Brain microvascular endothelial cell (primary cell): ENCODE results near the gene ENOX1.

Experiments used
- DNase-seq: peaks from one replicate; pipeline ENCODE4 v3.0.0-alpha.2; 2020
- H3K27ac ChIP-seq: fragments of 250-450 bp; sonication (Bioruptor Pico); 2 replicates; pipeline ENCODE4 v1.5.1; 2020; ENCODE audit warnings: mild to moderate bottlenecking, moderate library complexity
- H3K27me3 ChIP-seq: fragments of 250-450 bp; sonication (Bioruptor Pico); replicated peaks from 2 replicates; pipeline ENCODE4 v1.5.1; 2020; ENCODE audit warnings: mild to moderate bottlenecking
- H3K36me3 ChIP-seq: fragments of 250-450 bp; sonication (Bioruptor Pico); replicated peaks from 2 replicates; pipeline ENCODE4 v1.5.1; 2020; ENCODE audit warnings: mild to moderate bottlenecking
- H3K4me3 ChIP-seq: 2 replicates; pipeline ENCODE4 v1.5.1; 2011; ENCODE audit warnings: low read depth, mild to moderate bottlenecking, control low read depth, low read length, moderate library complexity
- in situ Hi-C: cut with HindIII; loops from 2 replicates; pipeline ENCODE4 v1.10.0; 2017; ENCODE audit warnings: low sequenced_read_pairs, low pct_ligation_motif_present
- TF ChIP-seq, protein P1 (sequence below): IDR thresholded peaks from 2 replicates; pipeline ENCODE4 v1.5.1; 2011; ENCODE audit warnings: low read depth, mild to moderate bottlenecking, moderate library complexity, low read length, control low read depth, inconsistent platforms; ENCODE audit errors: missing control alignments

The ENOX1 gene

DNA sequence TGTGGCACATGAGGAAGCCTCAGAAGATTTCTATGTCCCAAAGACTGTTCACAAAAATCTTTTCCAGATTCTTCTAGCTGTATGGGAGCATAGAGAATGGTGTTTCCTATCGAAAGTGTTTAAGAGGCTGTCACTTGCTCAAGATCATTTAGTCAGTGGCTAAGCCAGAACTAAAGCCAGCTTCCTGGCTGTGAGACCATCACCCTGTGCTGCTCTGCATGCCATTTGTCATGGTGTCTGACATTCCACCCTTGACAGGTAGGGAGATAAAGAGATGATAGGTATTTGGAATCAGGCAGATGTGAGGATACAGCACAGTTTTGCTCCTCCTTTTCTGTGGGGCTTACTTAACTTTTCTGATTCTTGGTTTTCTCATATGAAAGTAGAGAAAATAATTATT, 586.0 kb downstream of the ENOX1 start:
- H3K4me3 ChIP-seq, result no peak overlapping the region
- TF ChIP-seq, protein P1, sequence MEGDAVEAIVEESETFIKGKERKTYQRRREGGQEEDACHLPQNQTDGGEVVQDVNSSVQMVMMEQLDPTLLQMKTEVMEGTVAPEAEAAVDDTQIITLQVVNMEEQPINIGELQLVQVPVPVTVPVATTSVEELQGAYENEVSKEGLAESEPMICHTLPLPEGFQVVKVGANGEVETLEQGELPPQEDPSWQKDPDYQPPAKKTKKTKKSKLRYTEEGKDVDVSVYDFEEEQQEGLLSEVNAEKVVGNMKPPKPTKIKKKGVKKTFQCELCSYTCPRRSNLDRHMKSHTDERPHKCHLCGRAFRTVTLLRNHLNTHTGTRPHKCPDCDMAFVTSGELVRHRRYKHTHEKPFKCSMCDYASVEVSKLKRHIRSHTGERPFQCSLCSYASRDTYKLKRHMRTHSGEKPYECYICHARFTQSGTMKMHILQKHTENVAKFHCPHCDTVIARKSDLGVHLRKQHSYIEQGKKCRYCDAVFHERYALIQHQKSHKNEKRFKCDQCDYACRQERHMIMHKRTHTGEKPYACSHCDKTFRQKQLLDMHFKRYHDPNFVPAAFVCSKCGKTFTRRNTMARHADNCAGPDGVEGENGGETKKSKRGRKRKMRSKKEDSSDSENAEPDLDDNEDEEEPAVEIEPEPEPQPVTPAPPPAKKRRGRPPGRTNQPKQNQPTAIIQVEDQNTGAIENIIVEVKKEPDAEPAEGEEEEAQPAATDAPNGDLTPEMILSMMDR, result no peak
- H3K36me3 ChIP-seq, result no peaks in the 10 kb centered on the region
- DNase-seq, result no peak
- no peaks in the 10 kb centered on the region for H3K27me3 ChIP-seq
- in situ Hi-C loops, result no loop called here
- no peak overlapping the region for H3K27ac ChIP-seq

DNA sequence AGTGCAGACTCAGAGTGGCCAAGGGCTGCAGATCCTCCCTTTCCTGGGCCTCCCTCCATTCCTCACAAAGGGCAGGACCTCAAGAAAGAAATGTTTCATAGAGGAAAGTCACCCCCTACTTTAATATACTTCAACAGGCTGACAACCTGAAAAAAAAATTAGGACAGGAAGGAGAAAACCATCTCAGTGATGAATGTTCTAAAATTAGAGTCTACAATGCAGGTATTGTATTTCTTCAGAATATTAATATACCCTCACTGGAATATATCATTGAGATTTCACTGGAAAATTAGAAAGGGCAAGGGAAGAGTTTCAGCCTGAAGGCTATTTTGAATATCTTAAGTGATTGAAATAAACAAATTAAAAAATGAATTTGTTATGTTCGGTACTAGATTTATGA, 586.5 kb downstream of the ENOX1 start:
- Histone ChIP-seq H3K36me3 (no peaks in the 10 kb centered on the region), H3K27me3 (no peaks in the 10 kb centered on the region), H3K27ac (no peak overlapping the region), H3K4me3 (no peak overlapping the region)
- no peak for DNase-seq
- TF ChIP-seq, protein P1, result no peak
- in situ Hi-C loops, result no loop called here

DNA sequence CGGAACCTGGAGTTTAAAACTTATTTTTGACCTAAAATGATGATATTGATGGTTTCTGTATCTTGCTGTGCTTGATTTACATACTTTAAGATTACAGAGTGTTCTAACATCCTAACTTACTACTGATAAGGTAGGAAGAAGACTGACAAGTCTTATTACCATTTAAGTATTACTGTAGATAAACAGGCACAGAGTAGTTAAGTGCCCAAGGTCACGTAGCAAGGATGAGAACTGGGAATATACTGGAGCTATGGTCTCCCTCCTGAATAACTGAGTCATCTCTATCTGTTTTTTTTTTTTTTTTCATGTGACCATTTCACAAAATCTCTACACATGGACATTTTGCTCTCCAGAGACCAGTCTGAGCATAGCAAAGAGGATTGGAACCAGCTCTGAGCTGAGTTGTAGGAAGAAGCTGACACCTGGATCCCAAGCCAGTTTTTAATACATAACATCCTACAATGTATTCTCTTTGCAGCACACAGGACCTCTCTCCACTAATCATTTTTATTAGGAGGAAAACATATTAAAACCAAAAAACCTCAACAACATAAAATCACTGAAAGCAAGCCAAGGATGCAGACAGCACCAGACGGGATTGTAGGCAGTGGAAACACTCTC, 589.9 kb downstream of the ENOX1 start:
- no peaks in the 10 kb centered on the region for H3K27me3 ChIP-seq
- no peaks in the 10 kb centered on the region for H3K36me3 ChIP-seq
- H3K4me3 ChIP-seq, result no peak overlapping the region
- no peak overlapping the region for H3K27ac ChIP-seq
- no peak for DNase-seq
- in situ Hi-C loops, result no loop called here
- TF ChIP-seq, protein P1, result no peak

DNA sequence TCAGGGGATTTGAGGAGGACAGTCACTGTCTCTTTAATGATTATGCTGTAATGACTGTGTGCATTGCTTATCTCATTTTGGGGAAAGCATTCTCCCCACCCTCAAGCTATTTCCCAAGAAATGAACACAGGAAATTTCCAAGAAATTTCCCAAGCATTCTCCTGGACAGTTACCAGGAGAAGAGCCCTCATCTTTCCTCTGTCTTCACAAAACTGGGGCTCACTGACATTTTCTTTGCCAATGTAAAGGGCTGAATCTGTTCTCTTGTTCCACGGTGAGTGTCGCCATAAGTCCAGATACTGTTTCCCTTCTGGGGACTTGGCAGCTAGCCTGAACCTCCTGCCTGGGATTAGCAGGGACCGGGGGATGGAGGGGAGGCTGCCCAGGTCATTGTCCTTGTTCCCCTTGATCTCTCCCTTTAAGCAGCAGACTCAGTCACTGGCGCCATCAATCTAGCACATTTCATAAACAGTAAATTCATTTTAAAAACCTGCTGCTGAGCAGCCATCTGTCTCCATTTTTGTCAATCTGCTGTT, 590.6 kb downstream of the ENOX1 start:
- Histone ChIP-seq H3K36me3 (no peaks in the 10 kb centered on the region), H3K27ac (no peak overlapping the region), H3K27me3 (no peaks in the 10 kb centered on the region), H3K4me3 (no peak overlapping the region)
- DNase-seq, result no peak
- TF ChIP-seq, protein P1, result peak; percentile 19
- in situ Hi-C loops, result no loop called here

DNA sequence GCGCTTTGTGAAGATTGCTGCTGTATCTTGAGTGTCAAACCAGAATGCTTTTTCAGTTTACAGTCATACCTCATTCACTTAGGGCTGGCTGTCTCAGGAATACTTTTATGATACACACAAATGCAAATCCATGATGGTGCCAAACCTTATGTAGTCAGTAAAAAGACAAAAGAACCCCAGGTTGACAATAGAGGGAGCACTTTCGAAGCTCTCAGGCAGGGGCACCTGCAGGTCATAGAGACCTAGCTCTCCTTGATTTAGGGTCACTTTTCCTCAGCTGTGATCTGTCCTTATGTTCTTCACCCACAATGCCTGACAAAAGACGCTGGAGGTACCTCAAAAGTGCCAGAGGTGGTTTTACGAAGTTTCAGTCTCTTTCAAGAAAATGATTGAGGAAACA, 591.2 kb downstream of the ENOX1 start:
- no peak for DNase-seq
- Histone ChIP-seq H3K36me3 (no peaks in the 10 kb centered on the region), H3K4me3 (no peak overlapping the region), H3K27me3 (no peaks in the 10 kb centered on the region), H3K27ac (no peak overlapping the region)
- in situ Hi-C loops, result no loop called here
- TF ChIP-seq, protein P1, result peak; percentile 43

DNA sequence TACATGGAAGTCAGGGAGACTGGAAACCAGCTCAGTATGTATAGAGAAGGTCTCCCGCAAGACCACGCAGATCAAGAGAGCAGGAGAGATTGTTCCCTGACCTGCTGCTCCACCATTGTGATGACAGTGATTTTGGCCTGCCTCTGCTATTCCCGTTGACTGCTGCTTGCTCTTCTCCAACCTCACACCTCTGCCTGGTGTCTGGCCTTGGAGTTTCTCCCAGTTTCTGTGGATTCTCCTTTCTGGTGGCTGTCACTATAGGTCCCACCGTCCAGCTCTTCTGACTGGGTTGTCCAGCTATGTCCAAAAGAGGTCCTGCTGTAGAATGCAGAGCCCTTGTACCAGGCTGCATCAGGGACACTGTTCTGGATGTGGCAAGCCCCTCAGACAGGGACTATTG, 591.7 kb downstream of the ENOX1 start:
- in situ Hi-C loops, result no loop called here
- TF ChIP-seq, protein P1, result no peak
- H3K27ac ChIP-seq, result no peak overlapping the region
- H3K27me3 ChIP-seq, result no peaks in the 10 kb centered on the region
- no peak overlapping the region for H3K4me3 ChIP-seq
- DNase-seq, result no peak
- H3K36me3 ChIP-seq, result no peaks in the 10 kb centered on the region
